Sciatic nerve (tissue), 2 donors: ENCODE results near the gene KIF6. TPM values are rescaled to one million over a fixed set of nuclear protein-coding genes. Genes with fewer than 3 reads are reported as not detected.
"Not testable (repeated sequence)": the region's sequence is repeated elsewhere in the genome, so short reads cannot be mapped to it uniquely, and the experiment has no call there.

Experiments
- ATAC-seq: fragments of 200-7000 bp; cut with Tn5 transposase; one replicate; pipeline ENCODE4 v1.9.1; 2020; ENCODE audit warnings: mild to moderate bottlenecking, moderate library complexity
- DNase-seq: peaks from one replicate; pipeline ENCODE4 v3.0.0-alpha.2; 2020; ENCODE audit warnings: low spot score
- intact Hi-C: fragments of 100-400 bp; cut with DNase I; formaldehyde crosslinking; loops from one replicate; pipeline ENCODE4 v1.14.2; 2022
- total RNA-seq: library from RNA; stranded (reverse); fragmentation: NEBNext Ultra II Directional; extraction: Animal tissue kit (Norgen Biotek cat#: 25700); gene quantifications from one replicate; pipeline ENCODE4 v1.2.1, GENCODE V29; 2021
- donor health status: DM: no; HTN: no; CAD: no.
- donor health status: DM: no; HTN: no; CAD: no.

The KIF6 gene
- total RNA-seq, 1 donor from 2014 or later = 0.53 TPM

GRCh38 chr6:39524007-39524406 lies 201.2 kb downstream of the KIF6 start:
- ATAC-seq (no peak), DNase-seq (no peak)
- intact Hi-C loops = no loop called here

- no peak for ATAC-seq
- intact Hi-C loops = no loop called here
Measured at GRCh38 chr6:39521958-39522357, 203.2 kb downstream of the KIF6 start.

GRCh38 chr6:39520916-39521315 lies 204.3 kb downstream of the KIF6 start:
- peak; percentile 60 for ATAC-seq
- no peak for DNase-seq
- intact Hi-C loops = no loop called here

More at GRCh38 chr6:39521958-39522357, 203.2 kb downstream of the KIF6 start:
- DNase-seq = no peak

GRCh38 chr6:39520411-39520810 lies 204.8 kb downstream of the KIF6 start:
- ATAC-seq = peak; percentile 88
- no peak for DNase-seq
- intact Hi-C loops = no loop called here

GRCh38 chr6:39518221-39518620 lies 207.0 kb downstream of the KIF6 start:
- intact Hi-C loops = no loop called here
- ATAC-seq (no peak), DNase-seq (no peak)

GRCh38 chr6:39517756-39518155 lies 207.5 kb downstream of the KIF6 start:
- intact Hi-C loops = no loop called here
- ATAC-seq = no peak
- no peak for DNase-seq

- intact Hi-C loops = no loop called here
- no peak for DNase-seq
- no peak for ATAC-seq
Measured at GRCh38 chr6:39516471-39516870, 208.7 kb downstream of the KIF6 start.

GRCh38 chr6:39515471-39515870 lies 209.7 kb downstream of the KIF6 start:
- intact Hi-C loops = no loop called here
- DNase-seq (no peak), ATAC-seq (no peak)

GRCh38 chr6:39515006-39515405 lies 210.2 kb downstream of the KIF6 start:
- DNase-seq (no peak), ATAC-seq (no peak)
- intact Hi-C loops = no loop called here

- intact Hi-C loops, DNase-seq, ATAC-seq: not testable (repeated sequence)
Measured at GRCh38 chr6:39509831-39510230, 215.4 kb downstream of the KIF6 start.

- DNase-seq (no peak), ATAC-seq (no peak)
- intact Hi-C loops = no loop called here
Measured at GRCh38 chr6:39508515-39508914, 216.7 kb downstream of the KIF6 start.

- intact Hi-C loops = no loop called here
- no peak for ATAC-seq
- no peak for DNase-seq
Measured at GRCh38 chr6:39507331-39507998, 217.7 kb downstream of the KIF6 start.

- ATAC-seq, intact Hi-C loops: not testable (repeated sequence)
Measured at GRCh38 chr6:39502362-39502955, 222.7 kb downstream of the KIF6 start.

GRCh38 chr6:39499053-39499452 lies 226.2 kb downstream of the KIF6 start:
- intact Hi-C loops = no loop called here
- ATAC-seq (no peak), DNase-seq (no peak)

More at GRCh38 chr6:39502362-39502955, 222.7 kb downstream of the KIF6 start:
- not testable (repeated sequence) for DNase-seq

GRCh38 chr6:39498096-39498495 lies 227.1 kb downstream of the KIF6 start:
- no peak for DNase-seq
- intact Hi-C loops = no loop called here
- no peak for ATAC-seq

GRCh38 chr6:39496915-39497314 lies 228.3 kb downstream of the KIF6 start:
- intact Hi-C loops = no loop called here
- peak; percentile 87 for ATAC-seq
- DNase-seq = peak; percentile 64

GRCh38 chr6:39496456-39496855 lies 228.8 kb downstream of the KIF6 start:
- ATAC-seq (no peak), DNase-seq (no peak)
- intact Hi-C loops = no loop called here

- ATAC-seq (no peak), DNase-seq (no peak)
- intact Hi-C loops = no loop called here
Measured at GRCh38 chr6:39495640-39496039, 229.6 kb downstream of the KIF6 start.

- DNase-seq (no peak), ATAC-seq (no peak)
- intact Hi-C loops = no loop called here
Measured at GRCh38 chr6:39494998-39495397, 230.2 kb downstream of the KIF6 start.

- intact Hi-C loops = no loop called here
- DNase-seq (no peak), ATAC-seq (peak; percentile 91)
Measured at GRCh38 chr6:39493777-39494176, 231.4 kb downstream of the KIF6 start.

GRCh38 chr6:39493174-39493573 lies 232.0 kb downstream of the KIF6 start:
- DNase-seq (no peak), ATAC-seq (peak; percentile 20)
- intact Hi-C loops = no loop called here
